Pancreas (tissue), 10 donors: Measurements from ENCODE around the gene RGS17. TPM values are rescaled to one million over a fixed set of nuclear protein-coding genes. Genes with fewer than 3 reads are reported as not detected.

ENCODE experiments used
- ATAC-seq, 4 donors: fragments of 200-7000 bp; cut with Tn5 transposase; one replicate each; pipeline versions ENCODE4 v1.8.0 to v1.9.1; 2020; ENCODE audit warnings: mild to moderate bottlenecking in 4 of 4, moderate library complexity in 4 of 4
- DNase-seq, 6 donors: peaks; one replicate each; pipeline ENCODE4 v3.0.0-alpha.2; 2020
- FAIRE-seq: peaks from 2 replicates; lab custom pipeline; 2012; peaks lifted over from hg19 to GRCh38; lab: Jason Lieb, UNC
- H3K27ac ChIP-seq, 4 donors: fragments of 200-600 bp; sonication (generic); 1 replicate in 3 of 4; 2 replicates in 1 of 4; pipeline versions ENCODE4 v1.5.0 to v1.8.0; 2020
- H3K27me3 ChIP-seq, 4 donors: fragments of 200-600 bp; one replicate each; pipeline ENCODE4 v1.8.0; 2021
- H3K36me3 ChIP-seq, 3 donors: fragments of 200-600 bp; sonication (generic) in 1 of 3; one replicate each; pipeline versions ENCODE4 v1.5.0 to v1.8.0; 2020 to 2021
- H3K4me1 ChIP-seq, 3 donors: fragments of 200-600 bp; one replicate each; pipeline ENCODE4 v1.8.0; 2021
- H3K4me3 ChIP-seq, 4 donors: fragments of 200-600 bp; sonication (generic) in 2 of 4; one replicate each; pipeline versions ENCODE4 v1.5.0 to v1.8.0; 2020 to 2021
- H3K9me3 ChIP-seq, 4 donors: fragments of 200-600 bp; one replicate each; pipeline ENCODE4 v1.8.0; 2021
- WGBS, 2 donors: extraction: QIAGEN DNeasy Blood & Tissue Kit; methylation state at CpG; one replicate each; pipeline ENCODE4 v1.1.7; 2013; 5-methylcytosine and 5-hydroxymethylcytosine counted together
- intact Hi-C, 3 donors: fragments of 100-400 bp; cut with DNase I; formaldehyde crosslinking; loops; one replicate each; pipeline versions ENCODE4 v1.11.1 to v1.14.2; 2022
- polyA plus RNA-seq, 2 donors: library from polyadenylated mRNA; stranded (reverse); fragments of 200-250 nt; gene quantifications; one replicate each; pipeline ENCODE4 v1.2.3, GENCODE V29; 2013
- total RNA-seq, 6 donors: library from RNA; stranded (reverse); fragmentation: NEBNext Ultra II Directional in 4 of 6; extraction: Animal tissue kit (Norgen Biotek cat#: 25700) in 4 of 6; gene quantifications; one replicate each; pipeline versions ENCODE4 v1.2.1 to v1.2.4, GENCODE V29; 2021 to 2023
- TF ChIP-seq, protein P1 (sequence below), 4 donors: fragments of 200-600 bp; sonication (generic) in 3 of 4; IDR thresholded peaks; one replicate each; pipeline versions ENCODE4 v1.5.0 to v1.8.0; 2021; ENCODE audit warnings: antibody characterized with exemption in 4 of 4
- donor health status: healthy with polysubstance abuse.
- donor health status: DM: no; HTN: no; CAD: no; lungs with moderate emphysema.
- donor health status: DM: no; HTN: no; CAD: no.
- donor health status: control.
- donor health status: control.
- donor health status: Bipolar disorder and iron deficiency.
- donor health status: DM: yes; HTN: yes; CAD: no.
- donor health status: DM: no; HTN: no; CAD: no.
- donor health status: DM: no; HTN: no; CAD: no.
- donor health status: DM: yes; HTN: yes; CAD: no.

RGS17 gene
- total and polyA plus RNA-seq, 8 donors: 0.39 to 3.7 (median 1.1) TPM

DNA sequence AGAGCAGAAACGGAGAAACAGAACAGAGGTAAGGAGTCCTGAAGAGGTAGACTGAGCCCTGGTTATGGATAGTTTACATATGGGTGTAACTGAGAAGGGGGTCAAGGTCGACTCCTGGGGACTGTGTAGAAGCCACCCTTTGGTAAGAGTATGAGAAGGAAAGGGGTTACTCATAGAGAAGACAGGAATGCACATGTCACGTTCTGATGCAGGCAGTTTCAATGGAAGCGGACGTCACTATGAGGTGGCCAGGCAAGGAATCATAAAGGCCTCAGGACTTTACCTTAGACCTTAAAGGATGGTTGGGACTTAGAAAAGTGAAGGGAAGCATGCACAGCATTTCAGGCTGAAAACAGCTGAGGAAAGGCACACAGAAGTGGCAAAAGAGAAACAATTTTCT is 25.1 kb downstream of the RGS17 start:
- no peaks in the 10 kb centered on the region for H3K27me3 ChIP-seq
- ATAC-seq: no peak
- DNase-seq: no peak
- no peak overlapping the region for H3K27ac ChIP-seq
- TF ChIP-seq, protein P1, sequence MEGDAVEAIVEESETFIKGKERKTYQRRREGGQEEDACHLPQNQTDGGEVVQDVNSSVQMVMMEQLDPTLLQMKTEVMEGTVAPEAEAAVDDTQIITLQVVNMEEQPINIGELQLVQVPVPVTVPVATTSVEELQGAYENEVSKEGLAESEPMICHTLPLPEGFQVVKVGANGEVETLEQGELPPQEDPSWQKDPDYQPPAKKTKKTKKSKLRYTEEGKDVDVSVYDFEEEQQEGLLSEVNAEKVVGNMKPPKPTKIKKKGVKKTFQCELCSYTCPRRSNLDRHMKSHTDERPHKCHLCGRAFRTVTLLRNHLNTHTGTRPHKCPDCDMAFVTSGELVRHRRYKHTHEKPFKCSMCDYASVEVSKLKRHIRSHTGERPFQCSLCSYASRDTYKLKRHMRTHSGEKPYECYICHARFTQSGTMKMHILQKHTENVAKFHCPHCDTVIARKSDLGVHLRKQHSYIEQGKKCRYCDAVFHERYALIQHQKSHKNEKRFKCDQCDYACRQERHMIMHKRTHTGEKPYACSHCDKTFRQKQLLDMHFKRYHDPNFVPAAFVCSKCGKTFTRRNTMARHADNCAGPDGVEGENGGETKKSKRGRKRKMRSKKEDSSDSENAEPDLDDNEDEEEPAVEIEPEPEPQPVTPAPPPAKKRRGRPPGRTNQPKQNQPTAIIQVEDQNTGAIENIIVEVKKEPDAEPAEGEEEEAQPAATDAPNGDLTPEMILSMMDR (IDR thresholded peaks at IDR 0.05): no peak
- H3K4me1 ChIP-seq: peaks cover 9 to 16% (median 14%) of the 10 kb centered on the region in 3 donors
- H3K4me3 ChIP-seq: no peak overlapping the region
- no peaks in the 10 kb centered on the region for H3K9me3 ChIP-seq
- no peaks in the 10 kb centered on the region for H3K36me3 ChIP-seq
- intact Hi-C loops: no loop called here
- 84 to 90% methylated on average over 5 of the region's 5 CpGs for WGBS, 2 donors
- no peak for FAIRE-seq

DNA sequence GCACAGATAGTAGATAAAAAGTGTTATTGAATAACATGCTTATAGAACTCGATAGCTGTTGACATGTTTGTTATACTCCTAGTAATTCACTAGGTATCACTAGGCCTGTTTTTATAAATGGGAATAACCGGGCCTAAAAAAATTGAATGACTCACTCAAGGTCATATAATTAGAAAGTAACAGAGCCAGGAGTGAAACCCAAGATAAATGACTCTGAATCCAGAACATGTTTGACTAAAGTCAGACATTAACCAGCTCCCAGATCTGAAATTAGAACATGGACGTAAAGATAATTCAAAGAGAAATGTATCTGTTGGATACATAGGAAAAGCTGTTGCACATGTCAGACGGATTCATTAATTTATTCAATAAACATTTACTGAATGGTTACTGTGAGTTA is 26.9 kb downstream of the RGS17 start:
- intact Hi-C loops: no loop called here
- Histone ChIP-seq H3K27me3 (no peaks in the 10 kb centered on the region), H3K9me3 (no peaks in the 10 kb centered on the region), H3K4me1 (peaks cover 9 to 19% (median 16%) of the 10 kb centered on the region in 3 donors), H3K36me3 (no peaks in the 10 kb centered on the region), H3K4me3 (no peak overlapping the region), H3K27ac (peak overlapping the region in 3 of 4 donors; percentile 16 to 65 (median 47))
- ATAC-seq (peak; percentile 84 to 90 (median 88)), DNase-seq (no peak), FAIRE-seq (peak; percentile 68)
- TF ChIP-seq, protein P1 (IDR thresholded peaks at IDR 0.05): no peak
- 12% methylated on average over 4 of the region's 4 CpGs for WGBS, 2 donors

DNA sequence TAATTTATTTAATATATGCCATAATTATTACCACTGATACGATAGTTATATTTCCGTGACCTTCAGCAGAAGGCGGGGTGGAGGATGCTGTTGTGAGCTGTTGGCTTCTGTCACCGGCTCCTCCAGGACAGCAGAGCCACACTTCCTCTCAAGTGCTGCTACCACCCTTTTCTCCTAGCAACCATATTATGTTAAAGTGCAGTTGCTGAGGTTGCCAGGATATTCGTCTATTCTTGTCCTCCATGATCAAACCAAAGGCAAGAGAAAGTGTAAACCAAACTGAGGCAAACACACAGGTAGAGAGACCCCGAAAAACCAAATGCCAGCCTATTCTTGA is 27.8 kb downstream of the RGS17 start:
- H3K4me3 ChIP-seq: no peak overlapping the region
- DNase-seq (no peak), FAIRE-seq (no peak), ATAC-seq (peak in 3 of 4 donors; percentile 17 to 74 (median 66))
- 81 to 84% methylated on average over 6 of the region's 6 CpGs for WGBS, 2 donors
- H3K4me1 ChIP-seq: peaks cover 9 to 25% (median 16%) of the 10 kb centered on the region in 3 donors
- peak overlapping the region in 1 of 4 donors; percentile 65 for H3K27ac ChIP-seq
- H3K36me3 ChIP-seq: no peaks in the 10 kb centered on the region
- H3K9me3 ChIP-seq: no peaks in the 10 kb centered on the region
- H3K27me3 ChIP-seq: no peaks in the 10 kb centered on the region
- intact Hi-C loops: no loop called here
- TF ChIP-seq, protein P1 (IDR thresholded peaks at IDR 0.05): no peak

DNA sequence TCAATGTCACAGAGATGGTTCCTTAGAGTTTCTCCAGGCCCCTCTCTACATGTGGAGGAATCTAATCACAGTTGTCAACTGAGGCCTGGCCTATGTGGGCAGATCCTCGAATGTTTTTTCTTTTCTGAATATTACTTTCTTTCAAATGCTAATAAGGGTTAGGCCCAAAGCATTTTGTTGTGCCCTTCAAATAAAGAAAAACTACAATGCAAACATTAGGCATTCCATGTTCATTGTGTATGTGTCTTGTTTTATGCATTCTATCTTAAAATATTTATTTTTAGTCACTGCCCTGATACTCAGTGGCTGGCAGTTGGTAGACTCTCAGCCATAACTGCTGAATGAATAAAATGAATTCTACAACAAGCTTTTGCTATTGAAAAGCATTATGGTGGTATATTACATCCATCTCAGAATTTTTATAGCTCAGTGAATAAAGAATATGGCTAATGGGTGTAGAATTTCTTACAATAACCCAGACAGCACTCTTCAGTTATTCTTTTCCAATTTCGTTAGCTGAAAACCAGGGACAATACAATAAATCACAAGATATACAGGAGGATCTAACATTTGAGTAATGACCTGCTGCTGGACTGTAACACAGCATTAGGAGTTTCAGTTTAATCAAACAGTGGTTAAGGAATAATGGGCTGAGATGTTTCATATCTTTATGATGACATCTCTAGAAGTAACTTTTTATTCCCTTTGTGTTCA is 28.3 kb downstream of the RGS17 start:
- ATAC-seq (no peak), DNase-seq (no peak), FAIRE-seq (no peak)
- Histone ChIP-seq H3K27me3 (no peaks in the 10 kb centered on the region), H3K4me3 (no peak overlapping the region), H3K4me1 (peaks cover 9 to 25% (median 16%) of the 10 kb centered on the region in 3 donors), H3K36me3 (no peaks in the 10 kb centered on the region), H3K27ac (no peak overlapping the region), H3K9me3 (no peaks in the 10 kb centered on the region)
- TF ChIP-seq, protein P1 (IDR thresholded peaks at IDR 0.05): no peak
- 70 to 82% methylated on average over 2 of the region's 2 CpGs for WGBS, 2 donors
- intact Hi-C loops: no loop called here

DNA sequence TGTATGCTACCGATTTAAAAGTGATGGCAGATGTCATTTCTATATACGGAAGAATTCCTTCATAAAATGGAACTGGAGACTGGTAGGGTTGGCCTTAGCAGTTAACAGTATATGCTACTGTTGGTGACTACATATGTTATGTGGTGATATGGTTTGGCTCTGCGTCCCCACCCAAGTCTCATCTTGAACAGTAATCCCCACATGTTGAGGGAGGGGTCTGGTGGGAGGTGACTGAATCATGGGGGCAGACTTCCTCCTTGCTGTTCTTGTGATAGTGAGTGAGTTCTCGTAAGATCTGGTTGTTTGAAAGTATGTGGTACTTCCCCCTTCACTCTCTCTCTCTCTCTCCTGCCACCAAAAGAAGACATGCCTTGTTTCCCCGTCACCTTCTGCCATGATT is 29.6 kb downstream of the RGS17 start:
- H3K36me3 ChIP-seq: no peaks in the 10 kb centered on the region
- 92 to 99% methylated on average over 5 of the region's 5 CpGs for WGBS, 2 donors
- ATAC-seq: no peak

More for the DNA sequence above, 29.6 kb downstream of the RGS17 start:
- intact Hi-C loops: no loop called here
- Histone ChIP-seq H3K27ac (no peak overlapping the region), H3K9me3 (no peaks in the 10 kb centered on the region), H3K4me1 (peaks cover 9 to 25% (median 16%) of the 10 kb centered on the region in 3 donors), H3K27me3 (no peaks in the 10 kb centered on the region), H3K4me3 (no peak overlapping the region)
- DNase-seq (no peak), FAIRE-seq (no peak)
- TF ChIP-seq, protein P1 (IDR thresholded peaks at IDR 0.05): no peak
